Activated CD4-positive, CD25-positive, alpha-beta regulatory T cell treated with anti-CD3 and anti-CD28 coated beads, Interleukin-2, amount 50 U/mL, for 24 hours (primary cell): ENCODE results near the gene PLEKHO1.
A peak's percentile ranks its signal among the peaks of the same experiment; 100 is the strongest.

Experiments
- ATAC-seq, 2 donors: fragments of 150-1000 bp; cut with Tn5 transposase; one replicate each; pipeline ENCODE4 v1.10.0; 2021; ENCODE audit warnings: mild to moderate bottlenecking in 1 of 2, moderate library complexity in 1 of 2

Gene PLEKHO1

GRCh38 chr1:150150133-150151021, 661 bp downstream of the PLEKHO1 start:
- ATAC-seq, result no peak

GRCh38 chr1:150151291-150152181, 1.8 kb downstream of the PLEKHO1 start:
- peak; percentile 63 to 65 for ATAC-seq

- ATAC-seq, result no peak
Measured at GRCh38 chr1:150152182-150152536, 2.4 kb downstream of the PLEKHO1 start.

DNA sequence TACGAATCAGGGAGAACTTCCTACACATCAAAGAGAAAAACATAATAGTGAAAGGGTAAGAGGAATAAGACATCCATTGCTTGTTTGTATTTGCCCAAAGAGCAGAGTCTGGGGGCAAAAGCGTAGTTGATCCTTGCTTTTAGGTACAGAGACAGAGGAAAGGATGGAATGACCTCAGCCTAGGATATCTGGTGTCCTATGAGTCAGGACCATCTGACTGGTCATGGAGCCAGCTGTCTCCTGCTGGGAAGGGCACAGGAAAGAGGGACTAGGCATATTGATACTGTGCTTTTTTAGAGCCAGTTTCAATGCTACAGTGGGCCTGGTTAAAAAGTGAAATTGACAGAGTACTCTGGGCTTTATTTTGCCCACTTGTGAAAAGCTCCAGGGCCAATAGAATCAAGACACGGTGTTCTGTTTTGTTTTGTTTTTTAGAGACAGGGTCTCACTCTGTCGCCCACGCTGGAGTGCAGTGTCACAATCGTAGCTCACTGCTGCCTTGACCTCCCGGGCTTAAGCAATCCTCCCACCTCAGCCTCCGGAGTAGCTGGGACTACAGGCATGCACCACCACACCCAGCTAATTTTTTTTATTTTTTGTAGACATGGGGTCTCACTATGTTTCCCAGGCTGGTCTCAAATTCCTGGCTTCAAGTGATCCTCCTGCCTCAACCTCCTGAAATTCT, 3.2 kb downstream of the PLEKHO1 start:
- no peak for ATAC-seq

GRCh38 chr1:150154143-150154542, 4.4 kb downstream of the PLEKHO1 start:
- no peak for ATAC-seq

GRCh38 chr1:150155413-150156071, 5.8 kb downstream of the PLEKHO1 start:
- ATAC-seq, result no peak

GRCh38 chr1:150156868-150157603, 7.3 kb downstream of the PLEKHO1 start:
- ATAC-seq, result no peak

- no peak for ATAC-seq
Measured at GRCh38 chr1:150159550-150159949, 9.8 kb downstream of the PLEKHO1 start.

DNA sequence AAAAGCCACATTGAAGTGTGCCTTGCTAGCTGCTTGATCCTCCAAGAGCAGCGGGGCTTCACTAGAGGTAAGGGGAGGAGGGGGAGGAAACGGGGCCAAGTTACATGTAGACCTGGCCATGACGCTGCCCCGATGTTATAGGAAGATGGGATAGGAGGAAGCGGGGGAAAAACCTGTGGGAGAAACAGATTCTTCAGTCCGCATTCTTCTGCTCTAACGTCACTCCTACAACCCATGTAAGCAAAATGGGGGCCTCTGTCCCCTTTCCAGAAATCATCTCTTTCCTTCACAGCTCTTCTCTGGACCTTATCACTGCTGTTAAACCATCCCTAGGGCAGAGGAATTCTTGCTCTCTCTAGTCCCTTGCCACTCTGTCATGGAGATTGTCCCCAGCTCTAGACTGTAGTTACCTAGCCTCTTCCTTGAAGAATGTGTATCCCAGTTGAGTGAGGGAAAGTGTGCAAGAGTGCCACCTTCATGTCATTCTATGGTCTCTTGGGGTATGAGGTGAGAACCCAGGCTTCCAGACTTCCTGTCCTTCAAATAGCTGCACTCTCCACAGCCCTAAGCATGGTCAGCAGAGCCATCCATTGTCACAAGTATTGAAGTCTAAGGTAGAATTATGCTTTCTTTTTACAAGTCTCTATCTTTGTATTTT, 11.4 kb downstream of the PLEKHO1 start:
- no peak for ATAC-seq

GRCh38 chr1:150161747-150162581, 12.2 kb downstream of the PLEKHO1 start:
- no peak for ATAC-seq

GRCh38 chr1:150162582-150162861, 12.8 kb downstream of the PLEKHO1 start:
- no peak for ATAC-seq

GRCh38 chr1:150162862-150163706, 13.4 kb downstream of the PLEKHO1 start:
- ATAC-seq, result peak; percentile 22 to 29

- ATAC-seq, result no peak
Measured at GRCh38 chr1:150164224-150164623, 14.5 kb downstream of the PLEKHO1 start.

DNA sequence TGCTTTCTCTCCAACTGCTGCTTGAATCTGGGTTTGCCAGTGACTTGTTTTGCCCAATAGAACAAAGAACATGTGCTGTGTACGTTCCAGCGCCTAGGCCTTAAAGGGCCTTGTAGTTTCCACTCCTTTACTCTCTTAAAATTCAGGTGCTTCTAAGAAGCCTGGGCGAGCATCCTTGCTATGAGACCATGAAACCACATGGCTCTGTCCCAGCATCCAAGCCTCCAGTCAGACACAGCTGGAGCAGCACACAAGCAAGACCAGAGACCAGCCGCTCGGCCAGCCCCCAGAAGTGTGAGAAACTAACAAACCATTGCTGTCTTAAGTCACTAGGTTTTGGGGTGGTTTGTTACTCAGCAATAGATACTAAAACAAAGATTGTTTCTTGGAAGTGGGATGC, 15.1 kb downstream of the PLEKHO1 start:
- ATAC-seq, result no peak

- peak in 1 of 2 donors; percentile 50 for ATAC-seq
Measured at GRCh38 chr1:150165622-150166612, 16.2 kb downstream of the PLEKHO1 start.

DNA sequence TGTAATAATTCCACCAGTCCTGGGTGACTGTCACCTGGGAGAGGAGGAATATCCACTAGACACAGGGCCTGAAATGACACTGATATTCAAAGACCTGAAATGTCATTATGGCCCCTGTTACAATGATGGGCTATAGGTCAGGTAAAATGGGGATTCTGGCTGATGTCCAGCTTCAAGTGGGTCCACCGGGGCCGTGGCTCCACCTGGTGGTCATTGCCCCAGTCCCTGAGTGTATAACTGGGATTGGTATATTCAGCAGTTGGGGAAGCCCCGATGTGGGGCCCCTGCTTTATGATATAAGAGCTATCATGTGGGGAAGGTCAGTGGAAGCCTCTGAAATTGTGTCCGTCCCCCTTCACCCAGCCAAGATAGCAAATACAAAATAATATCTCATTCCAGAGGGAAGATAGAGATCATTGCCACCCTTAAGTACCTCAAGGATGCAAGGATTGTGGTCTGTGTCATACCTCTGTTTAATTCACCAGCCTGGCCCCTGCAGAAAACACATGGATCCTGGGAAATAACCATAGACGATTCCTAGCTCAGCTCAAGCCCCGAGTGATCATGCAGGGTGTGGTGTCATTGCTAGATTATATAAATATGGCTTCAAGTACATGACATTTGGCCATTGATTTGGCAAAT, 19.4 kb downstream of the PLEKHO1 start:
- ATAC-seq, result peak; percentile 68 to 70

DNA sequence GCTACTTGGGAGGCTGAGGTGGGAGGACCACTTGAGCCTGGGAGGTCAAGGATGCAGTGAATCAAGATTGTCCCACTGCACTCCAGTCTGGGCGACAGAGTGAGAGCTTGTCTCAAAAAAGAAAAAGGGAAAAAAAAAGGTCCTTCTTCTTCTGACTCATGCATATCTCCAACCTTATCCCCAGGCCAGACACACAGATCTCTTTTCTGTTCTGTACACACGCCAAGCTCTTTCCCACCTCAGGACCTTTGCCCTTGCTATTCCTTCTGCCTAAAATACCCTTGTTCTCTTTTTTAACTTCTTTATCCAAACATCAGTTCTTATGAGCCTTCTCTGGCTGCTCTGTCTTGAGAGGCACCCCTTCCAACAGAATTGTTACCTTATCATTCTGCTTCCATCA, 22.1 kb downstream of the PLEKHO1 start:
- ATAC-seq, result no peak

DNA sequence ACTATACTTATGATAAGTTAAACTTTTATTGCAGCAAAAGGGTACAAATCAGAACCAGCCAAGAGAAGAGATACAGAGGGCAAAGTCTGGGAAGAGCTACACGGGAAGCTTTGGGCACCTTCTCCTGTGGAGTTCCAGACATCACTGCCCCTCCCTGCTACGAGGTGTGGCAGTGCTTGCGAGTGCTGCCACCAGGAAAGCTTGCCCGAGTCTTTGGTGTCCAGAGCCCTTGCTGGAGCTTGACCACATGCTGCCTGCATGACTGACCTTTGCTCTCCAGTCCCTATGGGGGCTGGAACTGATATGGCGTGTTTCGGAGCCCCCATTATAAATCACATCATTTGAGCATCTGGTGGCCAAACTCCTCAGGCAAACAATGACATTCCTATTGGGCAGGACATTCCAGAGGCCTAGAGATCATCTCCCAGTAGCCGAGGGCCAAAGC, 23.4 kb downstream of the PLEKHO1 start:
- no peak for ATAC-seq
